Renal pelvis (tissue), 4 donors: ENCODE results near the gene LARP4. TPM values are rescaled to one million over a fixed set of nuclear protein-coding genes. Genes with fewer than 3 reads are reported as not detected.
"Not testable (repeated sequence)": the region's sequence is repeated elsewhere in the genome, so short reads cannot be mapped to it uniquely, and the experiment has no call there.

Source experiments
- DNase-seq: peaks from one replicate; pipeline ENCODE4 v3.0.0-alpha.2; 2013
- polyA plus RNA-seq, 3 donors: library from polyadenylated mRNA; unstranded; fragments of 120-200 nt; gene quantifications; one replicate each; pipeline ENCODE4 v1.2.1, GENCODE V29; 2013; ENCODE audit not compliant: insufficient read length in 3 of 3

The LARP4 gene
- polyA plus RNA-seq, 3 donors: 33.6 to 44.6 (median 42.7) TPM

DNA sequence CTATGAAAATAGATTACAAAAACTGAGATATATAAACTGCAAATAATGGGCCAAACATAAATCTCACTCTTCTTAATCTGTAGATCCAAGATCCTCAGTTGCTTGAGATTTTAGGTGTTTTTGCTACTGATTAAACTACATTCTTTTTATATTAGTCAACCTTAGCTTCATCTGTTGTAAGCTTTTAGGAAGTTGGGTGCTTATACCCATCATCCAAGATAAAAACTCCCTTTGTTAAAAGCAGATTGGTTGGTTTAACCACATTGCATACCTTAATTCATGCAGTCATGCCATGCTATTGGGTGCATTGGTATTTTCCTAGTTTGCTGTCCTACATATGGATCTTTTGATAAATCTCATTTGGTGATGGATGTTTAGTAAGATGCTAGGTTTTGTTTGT lies 57.9 kb downstream of the LARP4 start:
- no peak for DNase-seq

- no peak for DNase-seq
Observed at GRCh38 chr12:50467439-50467838, 66.8 kb downstream of the LARP4 start.

GRCh38 chr12:50477241-50477832 lies 76.7 kb downstream of the LARP4 start:
- DNase-seq: no peak

GRCh38 chr12:50482571-50482970 lies 81.9 kb downstream of the LARP4 start:
- no peak for DNase-seq

- no peak for DNase-seq
Observed at GRCh38 chr12:50483488-50483887, 82.8 kb downstream of the LARP4 start.

- no peak for DNase-seq
Observed at GRCh38 chr12:50488801-50489200, 88.1 kb downstream of the LARP4 start.

GRCh38 chr12:50498119-50498518 lies 97.4 kb downstream of the LARP4 start:
- DNase-seq: not testable (repeated sequence)

DNA sequence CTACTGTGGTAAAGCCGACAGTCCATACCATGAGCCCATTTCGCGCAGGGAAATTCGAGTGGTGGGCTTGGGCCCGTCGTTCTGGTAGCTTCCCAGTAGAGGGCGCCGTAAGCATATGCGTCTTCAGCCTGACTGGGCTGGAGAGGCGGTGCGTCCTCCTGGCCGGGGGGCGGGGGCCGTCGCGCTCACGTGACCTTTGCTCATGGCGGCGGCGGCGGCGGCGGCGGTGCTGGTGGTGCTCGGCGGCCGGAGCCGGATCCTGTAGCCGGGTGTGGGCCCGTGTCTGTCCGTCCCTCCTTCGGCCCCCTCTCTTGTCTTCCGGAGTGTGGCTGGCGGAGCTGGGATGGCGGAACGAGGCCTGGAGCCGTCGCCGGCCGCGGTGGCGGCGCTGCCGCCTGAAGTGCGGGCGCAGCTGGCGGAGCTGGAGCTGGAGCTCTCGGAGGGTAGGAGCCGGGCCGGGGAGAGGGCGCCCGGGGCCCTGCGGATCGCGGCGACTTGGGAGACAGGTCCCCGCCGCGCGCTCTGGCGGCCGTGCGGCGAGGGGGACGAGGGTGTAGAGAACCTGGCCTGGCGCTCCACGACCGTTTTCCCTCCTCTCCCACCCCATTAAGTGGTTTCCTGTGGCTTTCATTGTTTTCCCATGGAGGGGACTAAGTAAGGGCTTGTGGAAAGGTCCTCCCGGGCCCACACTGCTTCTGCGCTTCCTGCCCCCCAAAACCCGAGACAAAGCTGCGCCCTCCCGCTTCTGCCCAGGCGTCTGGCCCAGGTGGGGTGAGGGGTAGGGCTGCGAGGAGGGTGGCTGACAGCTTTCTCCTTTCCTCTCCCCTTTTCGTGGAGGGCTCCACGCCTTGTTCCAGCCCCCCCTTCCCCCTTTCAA lies 104.4 kb downstream of the LARP4 start, which contains the start of gene DIP2B:
Gene DIP2B (plus strand): TSS at position 188 of the 877 bp plus-strand sequence. CDS start 156 bp downstream, at position 344.
- peak; percentile 92 for DNase-seq

DNA sequence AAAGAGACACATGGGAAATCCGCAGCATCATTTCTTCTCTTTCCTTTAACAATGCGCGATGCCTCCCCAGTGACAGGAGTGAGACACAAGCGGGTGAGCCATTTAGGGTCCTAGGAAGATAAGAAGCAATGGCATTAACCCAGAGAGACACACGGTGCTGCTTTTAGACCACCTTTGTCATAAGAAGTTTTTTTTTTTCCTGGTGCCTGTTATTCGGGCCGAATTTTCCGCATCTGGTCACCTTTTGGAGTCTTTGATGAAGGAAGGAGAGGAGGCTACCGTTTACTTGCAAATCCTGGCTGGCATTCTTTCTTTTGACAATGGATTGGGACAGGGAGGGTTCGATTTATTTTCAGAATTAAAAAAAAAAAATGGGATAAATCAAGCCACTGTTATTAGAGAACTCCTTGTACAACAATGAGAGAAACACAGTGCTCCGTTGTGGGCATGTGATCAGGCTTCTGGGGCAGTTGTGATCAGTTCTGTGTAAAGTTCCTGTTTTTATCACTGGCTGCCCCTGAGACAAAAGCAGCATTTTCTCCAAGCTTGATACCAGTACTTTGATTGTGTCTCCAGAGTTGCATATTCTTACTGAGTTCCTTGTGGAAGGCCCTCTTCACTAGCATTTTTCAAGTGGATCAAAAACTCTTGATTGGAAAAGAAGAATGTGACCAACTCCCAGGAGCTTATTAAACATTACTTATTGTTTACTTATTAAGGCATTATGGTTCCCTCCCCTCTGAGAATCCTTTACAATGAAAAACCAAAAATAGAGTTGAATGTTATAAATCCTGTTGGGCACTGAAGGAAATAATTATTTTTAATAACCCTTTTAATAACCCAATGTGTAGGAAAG lies 105.2 kb downstream of the LARP4 start:
- peak; percentile 30 for DNase-seq

GRCh38 chr12:50506753-50507473 lies 106.2 kb downstream of the LARP4 start:
- no peak for DNase-seq

DNA sequence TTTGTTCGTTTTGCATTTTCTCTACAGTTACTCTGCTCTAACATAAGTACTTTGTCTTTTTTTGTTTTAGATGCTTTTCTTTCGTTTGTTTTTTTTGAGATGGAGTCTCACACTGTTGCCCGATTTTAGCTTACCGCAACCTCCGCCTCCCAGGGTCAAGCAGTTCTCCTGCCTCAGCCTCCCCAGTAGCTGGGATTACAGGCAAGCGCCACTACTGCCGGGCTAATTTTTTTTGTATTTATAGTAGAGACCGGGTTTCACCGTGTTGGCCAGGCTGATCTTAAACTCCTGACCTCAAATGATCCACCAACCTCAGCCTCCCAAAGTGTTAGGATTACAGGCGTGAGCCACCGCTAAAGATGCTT lies 106.8 kb downstream of the LARP4 start:
- no peak for DNase-seq

GRCh38 chr12:50507930-50508329 lies 107.2 kb downstream of the LARP4 start:
- DNase-seq: no peak

- no peak for DNase-seq
Observed at GRCh38 chr12:50508414-50508813, 107.7 kb downstream of the LARP4 start.

DNA sequence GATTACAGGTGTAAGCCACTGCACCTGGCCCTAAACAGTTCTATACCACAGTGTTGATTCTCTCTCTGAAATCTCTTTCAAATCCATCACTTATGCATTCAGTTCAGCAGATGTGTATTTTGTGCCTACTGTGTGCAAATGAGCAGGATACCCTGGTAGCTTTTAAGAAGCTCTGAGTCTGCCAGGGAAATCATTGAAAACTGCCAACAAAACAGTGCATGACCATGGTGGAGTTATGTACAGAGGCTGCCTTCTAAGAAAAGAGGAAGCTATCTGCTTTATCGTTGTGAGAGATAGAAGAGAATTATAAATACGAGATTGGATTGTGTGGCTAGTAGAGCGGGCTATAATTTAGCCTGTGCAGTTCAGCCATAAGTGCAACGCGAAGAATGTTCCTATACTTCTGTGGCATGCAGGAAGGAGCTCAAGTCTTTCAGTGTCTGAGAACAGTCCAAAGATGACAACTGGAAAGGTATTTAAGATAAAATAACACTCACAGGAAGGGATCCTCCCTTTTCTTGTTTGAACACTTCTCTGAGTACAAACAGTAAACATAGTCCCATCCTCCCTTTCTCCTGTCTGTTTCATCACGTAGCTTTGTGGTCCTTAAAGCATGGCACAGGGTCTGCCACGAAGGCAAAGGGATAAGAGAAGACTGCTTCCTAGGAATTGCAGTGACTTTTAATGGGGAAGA lies 108.4 kb downstream of the LARP4 start:
- DNase-seq: no peak

DNA sequence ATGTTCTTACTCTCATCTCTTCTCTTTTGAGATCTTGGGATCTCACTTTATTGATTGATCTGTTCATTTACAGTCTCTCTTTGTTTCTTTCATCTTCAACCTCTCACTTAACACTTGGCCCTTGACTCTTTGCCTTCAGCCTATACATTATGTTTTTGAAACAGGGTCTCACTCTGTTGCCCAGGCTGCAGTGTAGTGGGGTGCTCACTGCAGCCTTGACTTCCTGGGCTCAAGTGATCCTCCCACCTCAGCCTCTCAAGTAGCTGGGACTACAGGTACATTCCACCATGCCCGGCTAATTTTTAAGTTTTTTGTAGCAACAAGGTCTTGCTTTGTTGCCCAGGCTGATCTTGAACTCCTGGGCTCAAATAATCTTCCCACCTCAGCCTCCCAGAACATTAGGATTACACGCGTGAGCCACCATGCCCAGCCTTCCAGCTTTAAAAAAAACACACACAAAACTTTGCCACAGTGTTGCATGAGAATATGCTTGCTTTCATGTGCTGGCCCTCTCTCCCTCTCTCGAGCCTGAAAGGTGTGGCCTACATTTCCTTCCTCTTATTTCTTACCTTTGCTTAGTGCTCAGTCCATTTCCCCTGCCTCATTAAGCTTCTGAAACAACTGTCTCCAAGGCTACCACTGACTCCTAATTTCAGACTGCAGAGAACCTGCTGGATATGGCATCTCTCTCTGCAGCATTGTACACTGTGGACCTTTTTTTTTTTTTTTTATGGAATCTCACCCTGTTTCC lies 114.0 kb downstream of the LARP4 start:
- DNase-seq: no peak

- DNase-seq: no peak
Observed at GRCh38 chr12:50515587-50515986, 114.9 kb downstream of the LARP4 start.

- DNase-seq: no peak
Observed at GRCh38 chr12:50517421-50518048, 116.8 kb downstream of the LARP4 start.

DNA sequence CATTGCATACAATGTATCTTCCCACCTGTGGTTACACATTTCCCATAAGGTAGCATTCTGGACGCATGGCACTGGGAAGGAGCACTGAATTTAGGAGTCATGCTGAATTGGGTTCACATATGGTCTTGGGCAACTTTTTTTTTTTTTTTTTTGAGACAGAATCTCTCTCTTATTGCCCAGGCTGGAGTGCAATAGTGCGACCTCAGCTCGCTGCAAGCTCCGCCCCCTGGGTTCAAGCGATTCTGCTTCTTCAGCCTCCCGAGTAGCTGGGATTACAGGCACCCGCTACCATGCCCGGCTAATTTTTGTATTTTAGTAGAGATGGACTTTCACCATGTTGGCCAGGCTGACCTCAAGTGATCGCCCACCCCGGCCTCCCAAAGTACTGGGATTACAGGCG lies 117.4 kb downstream of the LARP4 start:
- DNase-seq: no peak

DNA sequence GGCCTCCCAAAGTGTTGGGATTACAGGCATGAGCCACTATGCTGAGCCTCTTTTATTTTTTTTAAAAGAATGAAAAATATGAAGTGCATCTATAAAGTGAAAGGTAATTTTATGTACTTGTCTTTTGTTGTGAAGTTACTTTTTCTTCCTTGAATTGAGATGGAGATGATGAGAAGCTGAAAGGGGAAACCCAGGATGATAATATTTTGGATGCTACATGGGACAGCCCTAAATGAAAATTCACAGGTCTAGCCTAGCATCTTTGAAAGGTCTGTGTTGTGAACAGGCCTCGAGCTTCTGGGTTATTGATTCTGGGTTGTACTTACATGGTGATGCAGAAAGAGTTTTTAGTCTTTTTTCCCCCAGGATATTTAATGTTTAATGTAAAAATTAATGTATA lies 118.7 kb downstream of the LARP4 start:
- no peak for DNase-seq
